Mononuclear cell (primary cell): ENCODE measurements around the gene NTRK3. TPM values are rescaled to one million over a fixed set of nuclear protein-coding genes. Genes with fewer than 3 reads are reported as not detected.

ENCODE experiments used
- H3K27me3 ChIP-seq: 2 replicates; pipeline ENCODE4 v1.6.0; 2011; ENCODE audit warnings: low read length, control low read depth; ENCODE audit not compliant: insufficient read depth
- H3K4me1 ChIP-seq: 2 replicates; pipeline ENCODE4 v1.5.1; 2011; ENCODE audit warnings: mild to moderate bottlenecking, low read length, control low read depth; ENCODE audit not compliant: insufficient read depth
- H3K4me3 ChIP-seq: 2 replicates; pipeline ENCODE4 v1.5.1; 2011; ENCODE audit warnings: mild to moderate bottlenecking, low read length, moderate library complexity
- H3K9me3 ChIP-seq: 2 replicates; pipeline ENCODE4 v1.5.1; 2011; ENCODE audit warnings: low read depth, mild to moderate bottlenecking, control low read depth, low read length
- total RNA-seq: library from RNA; depleted of rRNA; stranded (reverse); fragments of >200 nt; gene quantifications from one replicate; pipeline ENCODE4 v1.2.3, GENCODE V29; 2012

The NTRK3 gene
- total RNA-seq, 1 donor = under 0.01 TPM

- Histone ChIP-seq H3K27me3 (no peaks in the 10 kb centered on the region), H3K9me3 (no peaks in the 10 kb centered on the region), H3K4me1 (no peaks in the 10 kb centered on the region), H3K4me3 (no peak overlapping the region)
Measured at GRCh38 chr15:88272421-88272820, 15.9 kb upstream of the NTRK3 start.

DNA sequence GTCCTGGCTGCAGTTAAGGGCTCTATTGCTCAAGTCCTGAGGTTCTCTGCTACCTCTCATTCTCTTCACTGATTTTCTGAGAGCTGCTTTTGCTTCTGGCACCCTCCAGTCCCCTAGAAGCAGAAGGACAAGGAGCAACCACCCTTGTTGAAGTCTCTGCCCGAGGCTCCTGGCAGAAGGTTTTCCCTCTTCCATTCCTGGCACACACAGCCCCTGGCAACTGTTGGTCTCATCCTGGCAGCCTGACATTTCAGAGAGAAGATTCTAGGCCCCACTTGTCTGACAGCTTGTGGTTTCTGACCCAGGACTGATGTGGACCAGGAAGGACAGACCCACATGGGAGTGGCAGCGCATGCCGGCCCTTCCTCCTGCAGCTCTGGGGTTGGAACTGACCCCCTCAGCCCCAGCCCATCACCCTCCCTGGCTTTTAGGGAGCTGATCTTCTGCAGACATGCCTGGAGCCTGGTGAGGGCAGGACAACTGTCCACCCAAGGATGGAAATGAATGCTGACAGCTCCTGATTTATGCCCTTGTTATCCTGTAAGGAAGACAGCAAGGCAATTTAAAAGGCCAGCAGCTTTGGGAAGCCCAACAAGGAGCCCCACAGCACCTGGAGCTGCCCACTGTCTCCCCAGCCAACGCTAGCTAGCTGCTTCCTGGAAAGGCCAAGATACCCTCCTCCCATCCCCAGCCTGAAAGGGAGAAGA lies 13.0 kb upstream of the NTRK3 start:
- Histone ChIP-seq H3K4me3 (no peak overlapping the region), H3K9me3 (no peaks in the 10 kb centered on the region), H3K27me3 (no peaks in the 10 kb centered on the region), H3K4me1 (no peaks in the 10 kb centered on the region)

DNA sequence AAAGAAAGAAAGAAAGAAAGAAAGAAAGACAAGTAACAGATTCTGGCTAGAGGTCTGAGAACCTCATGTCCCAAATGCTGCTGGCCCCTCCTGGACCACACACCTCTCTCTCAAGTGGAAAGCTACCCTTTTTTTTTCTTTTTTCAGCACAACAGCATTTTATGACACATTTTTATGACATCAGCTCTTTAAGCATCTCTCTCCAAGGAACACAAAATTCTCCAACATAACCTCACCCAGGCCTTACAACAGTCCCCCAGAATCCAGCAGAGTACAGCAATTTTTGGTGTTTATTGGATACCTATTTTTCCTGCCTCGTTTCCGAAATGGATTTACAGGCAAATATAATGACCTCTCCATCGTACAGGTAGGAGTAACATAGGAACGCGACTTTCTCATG lies 11.2 kb upstream of the NTRK3 start:
- Histone ChIP-seq H3K9me3 (no peaks in the 10 kb centered on the region), H3K4me3 (no peak overlapping the region), H3K4me1 (no peaks in the 10 kb centered on the region), H3K27me3 (no peaks in the 10 kb centered on the region)

DNA sequence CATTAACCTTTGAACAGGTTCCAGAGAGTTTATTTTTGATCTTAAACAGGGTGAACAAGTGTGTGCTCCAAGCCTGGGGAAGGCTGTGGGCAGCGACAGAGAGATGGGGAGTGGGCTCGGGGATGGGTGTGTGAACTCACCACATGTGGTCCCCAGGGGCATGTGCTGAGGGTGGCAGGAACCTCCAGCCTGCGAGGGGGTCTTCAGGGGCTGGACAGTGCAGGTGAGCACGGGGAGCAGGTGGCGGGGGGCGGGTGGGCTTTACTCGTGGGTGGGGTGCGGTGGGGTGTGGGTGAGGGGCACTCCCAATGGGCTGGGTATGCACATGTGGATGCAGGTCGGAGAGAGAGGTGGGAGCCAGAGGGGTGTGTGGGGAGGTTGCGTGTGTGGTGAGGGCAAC lies 9.6 kb upstream of the NTRK3 start:
- Histone ChIP-seq H3K9me3 (no peaks in the 10 kb centered on the region), H3K4me3 (no peak overlapping the region), H3K4me1 (no peaks in the 10 kb centered on the region)

DNA sequence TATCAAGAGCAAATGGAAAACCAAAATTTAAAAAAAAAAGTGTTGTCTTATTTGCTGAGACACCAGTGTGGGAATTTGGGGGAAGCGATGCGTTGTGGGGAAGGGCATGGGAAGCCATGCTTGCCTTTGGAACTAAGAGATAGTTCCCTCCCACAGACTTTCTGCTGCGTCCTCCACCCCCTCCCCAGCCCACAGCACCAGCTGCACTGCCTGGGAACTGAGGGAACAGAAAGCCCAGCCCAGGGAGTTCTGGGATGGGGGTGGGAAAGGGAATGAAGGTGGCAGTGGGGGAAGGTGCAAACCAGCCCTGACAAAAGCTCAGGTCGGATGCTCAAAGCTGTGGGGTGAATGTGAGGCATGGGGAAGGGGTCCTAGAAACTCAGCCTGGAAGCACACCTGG lies 8.1 kb upstream of the NTRK3 start:
- Histone ChIP-seq H3K9me3 (no peaks in the 10 kb centered on the region), H3K4me3 (no peak overlapping the region), H3K4me1 (no peaks in the 10 kb centered on the region), H3K27me3 (peaks cover 4% of the 10 kb centered on the region)

More for the DNA sequence above, 9.6 kb upstream of the NTRK3 start:
- H3K27me3 ChIP-seq = no peaks in the 10 kb centered on the region

DNA sequence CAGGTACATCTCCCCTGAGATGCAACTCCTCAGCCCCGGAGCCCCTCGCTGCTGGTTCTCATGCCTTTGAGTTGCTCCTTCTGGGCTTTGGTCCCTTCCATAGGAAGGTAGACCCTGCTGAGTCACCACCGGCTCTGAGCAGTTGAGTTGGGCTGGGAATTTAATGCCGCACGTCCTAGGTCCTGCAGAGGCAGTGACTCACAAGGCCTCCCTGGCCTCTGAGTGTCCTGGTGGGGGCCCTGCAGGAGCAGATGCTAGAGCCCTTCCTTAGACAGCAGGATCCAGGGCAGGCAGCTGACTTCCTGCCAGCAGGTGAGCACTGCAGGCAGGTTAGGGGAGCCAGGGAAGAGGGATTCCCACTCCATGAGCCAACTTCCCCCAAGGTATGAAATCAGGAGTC lies 5.5 kb upstream of the NTRK3 start:
- Histone ChIP-seq H3K4me3 (no peak overlapping the region), H3K9me3 (no peaks in the 10 kb centered on the region), H3K4me1 (no peaks in the 10 kb centered on the region), H3K27me3 (peaks cover 18% of the 10 kb centered on the region)

DNA sequence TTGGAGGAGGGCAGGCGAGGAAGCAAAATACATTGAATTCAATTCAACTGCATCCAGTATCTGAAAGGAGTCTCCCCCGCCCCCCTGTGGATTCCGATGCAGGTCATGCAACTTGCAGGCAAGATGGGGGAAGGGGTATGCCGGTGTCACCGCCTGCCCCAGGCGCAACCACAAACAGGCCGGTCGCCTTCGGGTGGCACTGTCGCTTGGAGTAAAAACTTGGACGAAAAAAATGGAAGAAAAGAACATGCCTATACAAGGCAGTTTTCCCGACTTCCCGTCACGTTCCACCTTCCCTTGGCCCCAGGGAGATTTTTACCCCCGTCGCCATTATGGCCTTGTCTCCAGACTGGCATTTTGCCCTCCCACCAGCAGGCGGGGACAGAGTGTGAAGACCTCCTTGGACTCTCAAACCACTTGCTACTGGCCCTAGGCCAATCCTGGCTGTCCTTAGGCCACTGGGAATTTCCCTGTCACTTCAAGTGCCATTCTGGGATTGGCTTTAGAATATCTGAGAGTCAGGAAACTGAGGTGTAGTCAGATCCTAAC lies 1.6 kb upstream of the NTRK3 start:
- peaks cover 37% of the 10 kb centered on the region for H3K27me3 ChIP-seq
- no peaks in the 10 kb centered on the region for H3K9me3 ChIP-seq
- no peaks in the 10 kb centered on the region for H3K4me1 ChIP-seq
- no peak overlapping the region for H3K4me3 ChIP-seq

- Histone ChIP-seq H3K27me3 (peaks cover 37% of the 10 kb centered on the region), H3K4me3 (no peak overlapping the region), H3K4me1 (no peaks in the 10 kb centered on the region), H3K9me3 (no peaks in the 10 kb centered on the region)
Measured at GRCh38 chr15:88257311-88258092, 963 bp upstream of the NTRK3 start.

- Histone ChIP-seq H3K4me1 (no peaks in the 10 kb centered on the region), H3K4me3 (no peak overlapping the region), H3K9me3 (no peaks in the 10 kb centered on the region), H3K27me3 (peaks cover 37% of the 10 kb centered on the region)
Measured at GRCh38 chr15:88255484-88256278, 858 bp downstream of the NTRK3 start.

DNA sequence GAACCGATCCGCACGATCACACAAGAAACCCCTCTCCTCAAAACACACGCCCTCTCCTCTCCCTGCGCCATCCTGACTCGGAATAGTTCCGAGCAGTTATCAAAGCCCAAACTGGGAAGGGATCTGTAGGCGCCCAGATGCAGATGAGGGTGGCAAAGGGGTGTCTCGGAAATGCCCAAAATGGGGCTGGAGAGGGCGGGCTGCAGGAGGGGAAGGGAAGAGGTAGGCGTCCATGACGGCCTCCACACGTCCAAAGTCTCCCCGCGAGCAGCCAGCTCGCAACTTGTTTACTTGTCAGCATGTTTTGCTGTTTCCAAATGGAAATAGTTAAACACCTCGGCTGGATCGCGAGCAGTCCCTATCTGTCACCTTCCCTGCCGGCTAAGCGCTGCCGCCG lies 1.5 kb downstream of the NTRK3 start:
- H3K9me3 ChIP-seq = no peaks in the 10 kb centered on the region
- peaks cover 33% of the 10 kb centered on the region for H3K27me3 ChIP-seq
- H3K4me1 ChIP-seq = no peaks in the 10 kb centered on the region
- H3K4me3 ChIP-seq = no peak overlapping the region

DNA sequence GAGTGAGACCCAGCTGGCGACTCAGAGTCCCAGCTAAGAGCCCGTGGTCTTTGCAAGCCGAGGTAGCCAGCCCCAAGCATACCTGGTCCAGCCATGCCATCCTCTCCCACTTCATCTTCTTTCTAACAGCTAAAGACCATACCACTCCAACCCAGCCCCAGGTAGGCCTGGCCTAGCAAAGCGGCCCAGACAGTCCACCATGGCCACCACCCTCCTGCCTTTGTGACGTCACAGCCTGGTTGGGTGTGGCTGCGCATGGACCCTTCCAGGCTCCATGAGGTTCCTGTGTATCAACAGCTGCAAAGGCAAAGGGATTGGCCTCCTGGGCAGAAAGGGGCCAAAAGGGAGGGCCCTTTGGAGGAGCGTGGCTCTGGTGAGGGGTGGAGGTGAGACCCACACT lies 4.1 kb downstream of the NTRK3 start:
- peaks cover 21% of the 10 kb centered on the region for H3K27me3 ChIP-seq

GRCh38 chr15:88250826-88251225 lies 5.7 kb downstream of the NTRK3 start:
- H3K9me3 ChIP-seq = no peaks in the 10 kb centered on the region
- H3K4me3 ChIP-seq = no peak overlapping the region
- H3K4me1 ChIP-seq = peaks cover 4% of the 10 kb centered on the region
- peaks cover 19% of the 10 kb centered on the region for H3K27me3 ChIP-seq

More for the DNA sequence above, 4.1 kb downstream of the NTRK3 start:
- no peaks in the 10 kb centered on the region for H3K4me1 ChIP-seq
- no peak overlapping the region for H3K4me3 ChIP-seq
- no peaks in the 10 kb centered on the region for H3K9me3 ChIP-seq

- H3K4me3 ChIP-seq = no peak overlapping the region
- peaks cover 5% of the 10 kb centered on the region for H3K27me3 ChIP-seq
- H3K9me3 ChIP-seq = no peaks in the 10 kb centered on the region
Measured at GRCh38 chr15:88249220-88249619, 7.3 kb downstream of the NTRK3 start.

DNA sequence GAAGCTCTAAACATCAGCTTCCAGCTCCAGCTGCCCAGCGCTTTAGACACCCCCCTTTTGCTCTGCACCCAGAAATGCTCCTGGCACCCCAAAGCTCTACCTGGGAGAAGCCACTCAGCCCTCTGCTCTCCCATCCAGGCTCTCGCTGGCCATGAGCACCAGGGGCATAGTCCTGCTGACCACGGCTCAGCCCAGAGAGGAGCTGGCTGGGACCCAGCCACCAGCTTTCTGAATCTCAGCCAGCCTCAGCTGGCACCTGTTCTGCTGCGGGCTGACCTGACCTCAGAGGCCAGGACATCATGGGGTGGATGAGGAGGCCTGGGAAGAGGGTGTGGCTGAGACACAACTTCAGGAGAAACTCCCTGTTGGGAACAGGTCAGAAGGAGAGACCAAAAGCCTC lies 8.6 kb downstream of the NTRK3 start:
- peaks cover 4% of the 10 kb centered on the region for H3K4me1 ChIP-seq
- H3K4me3 ChIP-seq = no peak overlapping the region
- H3K9me3 ChIP-seq = no peaks in the 10 kb centered on the region
- H3K27me3 ChIP-seq = no peaks in the 10 kb centered on the region

More at GRCh38 chr15:88249220-88249619, 7.3 kb downstream of the NTRK3 start:
- peaks cover 4% of the 10 kb centered on the region for H3K4me1 ChIP-seq
